ENCODE data around the gene ETS1. TPM values are rescaled to one million over a fixed set of nuclear protein-coding genes. Genes with fewer than 3 reads are reported as not detected.

Gene ETS1
- total RNA-seq, 1 experiment from 2014 or later: 53.8 TPM

- DNase-seq (ENCODE audit: low read depth in 1 of 2, low spot score in 2 of 2): no peak
- Histone ChIP-seq H3K9me3 (replicated peaks) (no peaks in the 10 kb centered on the region), H3K4me3 (no peak overlapping the region), H3K4me1 (replicated peaks) (no peaks in the 10 kb centered on the region), H3K27me3 (replicated peaks) (no peaks in the 10 kb centered on the region), H3K27ac (no peak overlapping the region), H3K36me3 (no peaks in the 10 kb centered on the region)
These were observed 37.2 kb upstream of the ETS1 start for GRCh38 chr11:128624269-128625175.

- no peaks in the 10 kb centered on the region for H3K4me1 ChIP-seq (replicated peaks)
- DNase-seq (ENCODE audit: low read depth in 1 of 2, low spot score in 2 of 2): no peak
- H3K27me3 ChIP-seq (replicated peaks): no peaks in the 10 kb centered on the region
- H3K4me3 ChIP-seq: no peak overlapping the region
- H3K27ac ChIP-seq: no peak overlapping the region
- no peaks in the 10 kb centered on the region for H3K9me3 ChIP-seq (replicated peaks)
- no peaks in the 10 kb centered on the region for H3K36me3 ChIP-seq
These were observed 35.7 kb upstream of the ETS1 start for GRCh38 chr11:128623091-128623490.

GRCh38 chr11:128621601-128622501 is 34.5 kb upstream of the ETS1 start:
- Histone ChIP-seq H3K27ac (no peak overlapping the region), H3K36me3 (no peaks in the 10 kb centered on the region), H3K4me3 (no peak overlapping the region), H3K4me1 (replicated peaks) (no peaks in the 10 kb centered on the region), H3K9me3 (replicated peaks) (no peaks in the 10 kb centered on the region), H3K27me3 (replicated peaks) (no peaks in the 10 kb centered on the region)
- no peak for DNase-seq (ENCODE audit: low read depth in 1 of 2, low spot score in 2 of 2)

GRCh38 chr11:128620309-128621100 is 33.1 kb upstream of the ETS1 start:
- no peaks in the 10 kb centered on the region for H3K9me3 ChIP-seq (replicated peaks)
- no peaks in the 10 kb centered on the region for H3K36me3 ChIP-seq
- no peak for DNase-seq (ENCODE audit: low read depth in 1 of 2, low spot score in 2 of 2)
- no peaks in the 10 kb centered on the region for H3K27me3 ChIP-seq (replicated peaks)
- no peak overlapping the region for H3K27ac ChIP-seq
- no peak overlapping the region for H3K4me3 ChIP-seq
- no peaks in the 10 kb centered on the region for H3K4me1 ChIP-seq (replicated peaks)

DNA sequence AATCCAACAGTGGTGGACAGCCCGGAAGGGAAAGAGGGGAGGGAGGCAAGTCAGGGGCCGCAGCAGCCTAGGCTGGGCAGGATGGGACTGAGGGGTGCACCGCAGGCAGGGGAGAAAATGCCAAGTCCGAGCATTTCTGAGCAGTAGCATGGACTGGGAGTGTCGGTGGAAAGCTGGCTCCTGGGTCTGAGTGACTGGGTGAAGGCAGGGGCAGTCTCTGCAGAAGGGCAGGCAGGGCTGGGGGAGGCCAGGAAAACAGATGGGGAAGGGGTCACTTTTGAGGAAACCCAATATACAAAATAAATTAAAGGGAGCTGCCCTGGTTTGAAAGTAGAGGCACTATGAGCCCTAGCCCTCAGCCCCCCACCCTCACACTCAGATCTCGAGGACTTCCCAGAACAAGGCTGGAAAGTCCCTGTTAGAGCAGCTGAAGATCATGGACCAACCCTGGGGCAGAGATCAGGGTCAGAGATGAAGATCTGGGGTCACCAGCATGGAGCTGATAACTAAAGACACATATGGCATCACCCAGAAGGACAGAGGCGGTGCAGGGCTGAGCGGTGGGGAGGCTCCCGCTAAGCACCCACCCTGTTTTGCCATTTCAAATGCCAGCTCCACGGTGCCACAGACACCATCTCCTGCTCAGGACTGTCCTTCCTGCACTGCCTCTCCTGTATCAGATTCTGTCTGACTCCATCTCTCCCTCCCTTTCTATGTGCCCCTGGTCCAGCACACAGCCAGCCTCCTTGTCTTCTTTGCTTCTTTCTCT is 32.4 kb upstream of the ETS1 start:
- H3K4me1 ChIP-seq (replicated peaks): no peaks in the 10 kb centered on the region
- H3K27ac ChIP-seq: no peak overlapping the region
- H3K27me3 ChIP-seq (replicated peaks): no peaks in the 10 kb centered on the region
- H3K4me3 ChIP-seq: no peak overlapping the region
- H3K36me3 ChIP-seq: no peaks in the 10 kb centered on the region
- no peak for DNase-seq (ENCODE audit: low read depth in 1 of 2, low spot score in 2 of 2)
- H3K9me3 ChIP-seq (replicated peaks): no peaks in the 10 kb centered on the region

- Histone ChIP-seq H3K27me3 (replicated peaks) (no peaks in the 10 kb centered on the region), H3K9me3 (replicated peaks) (no peaks in the 10 kb centered on the region), H3K27ac (no peak overlapping the region), H3K36me3 (no peaks in the 10 kb centered on the region), H3K4me1 (replicated peaks) (no peaks in the 10 kb centered on the region), H3K4me3 (no peak overlapping the region)
- DNase-seq (ENCODE audit: low read depth in 1 of 2, low spot score in 2 of 2): no peak
These were observed 31.6 kb upstream of the ETS1 start for GRCh38 chr11:128619007-128619406.

- Histone ChIP-seq H3K4me3 (no peak overlapping the region), H3K9me3 (replicated peaks) (no peaks in the 10 kb centered on the region)
- DNase-seq (ENCODE audit: low read depth in 1 of 2, low spot score in 2 of 2): no peak
These were observed 31.2 kb upstream of the ETS1 start for GRCh38 chr11:128618603-128619002.

GRCh38 chr11:128616161-128616560 is 28.8 kb upstream of the ETS1 start:
- Histone ChIP-seq H3K27ac (no peak overlapping the region), H3K27me3 (replicated peaks) (no peaks in the 10 kb centered on the region), H3K36me3 (no peaks in the 10 kb centered on the region), H3K4me3 (no peak overlapping the region), H3K4me1 (replicated peaks) (no peaks in the 10 kb centered on the region), H3K9me3 (replicated peaks) (no peaks in the 10 kb centered on the region)
- no peak for DNase-seq (ENCODE audit: low read depth in 1 of 2, low spot score in 2 of 2)

More at GRCh38 chr11:128618603-128619002, 31.2 kb upstream of the ETS1 start:
- H3K4me1 ChIP-seq (replicated peaks): no peaks in the 10 kb centered on the region
- no peaks in the 10 kb centered on the region for H3K36me3 ChIP-seq
- no peak overlapping the region for H3K27ac ChIP-seq
- H3K27me3 ChIP-seq (replicated peaks): no peaks in the 10 kb centered on the region

- no peaks in the 10 kb centered on the region for H3K9me3 ChIP-seq (replicated peaks)
- no peak for DNase-seq (ENCODE audit: low read depth in 1 of 2, low spot score in 2 of 2)
- H3K27ac ChIP-seq: no peak overlapping the region
- no peaks in the 10 kb centered on the region for H3K36me3 ChIP-seq
- no peak overlapping the region for H3K4me3 ChIP-seq
- H3K4me1 ChIP-seq (replicated peaks): no peaks in the 10 kb centered on the region
- no peaks in the 10 kb centered on the region for H3K27me3 ChIP-seq (replicated peaks)
These were observed 28.3 kb upstream of the ETS1 start for GRCh38 chr11:128615612-128616011.

DNA sequence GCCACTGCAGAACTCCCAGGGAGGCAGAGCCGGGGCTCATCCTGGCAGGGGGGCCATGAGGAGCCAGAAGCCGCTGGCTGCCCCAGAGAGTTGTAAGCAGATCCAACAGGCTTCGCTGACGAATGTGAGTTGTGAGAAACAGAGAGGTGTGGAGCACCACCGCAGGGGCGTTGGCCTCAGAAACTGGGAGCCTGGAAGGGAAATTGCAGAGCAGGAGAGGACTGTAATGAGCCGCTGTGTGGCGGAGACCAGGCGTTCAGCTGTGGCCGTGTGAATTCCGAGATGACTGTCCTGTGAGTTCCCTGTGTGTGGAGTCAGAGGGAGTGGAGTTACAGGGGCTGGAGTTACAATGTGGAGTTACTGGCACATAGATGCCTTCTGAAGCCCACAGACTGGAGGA is 27.7 kb upstream of the ETS1 start:
- Histone ChIP-seq H3K36me3 (no peaks in the 10 kb centered on the region), H3K4me3 (no peak overlapping the region), H3K9me3 (replicated peaks) (no peaks in the 10 kb centered on the region), H3K27me3 (replicated peaks) (no peaks in the 10 kb centered on the region), H3K4me1 (replicated peaks) (no peaks in the 10 kb centered on the region), H3K27ac (no peak overlapping the region)
- DNase-seq (ENCODE audit: low read depth in 1 of 2, low spot score in 2 of 2): no peak

GRCh38 chr11:128614026-128614425 is 26.7 kb upstream of the ETS1 start:
- Histone ChIP-seq H3K4me3 (no peak overlapping the region), H3K9me3 (replicated peaks) (no peaks in the 10 kb centered on the region), H3K36me3 (no peaks in the 10 kb centered on the region), H3K27me3 (replicated peaks) (no peaks in the 10 kb centered on the region), H3K4me1 (replicated peaks) (no peaks in the 10 kb centered on the region), H3K27ac (no peak overlapping the region)
- DNase-seq (ENCODE audit: low read depth in 1 of 2, low spot score in 2 of 2): no peak

GRCh38 chr11:128613300-128613995 is 26.1 kb upstream of the ETS1 start:
- no peak overlapping the region for H3K4me3 ChIP-seq
- H3K36me3 ChIP-seq: no peaks in the 10 kb centered on the region
- H3K4me1 ChIP-seq (replicated peaks): no peaks in the 10 kb centered on the region
- no peak overlapping the region for H3K27ac ChIP-seq
- no peaks in the 10 kb centered on the region for H3K9me3 ChIP-seq (replicated peaks)
- no peak for DNase-seq (ENCODE audit: low read depth in 1 of 2, low spot score in 2 of 2)
- no peaks in the 10 kb centered on the region for H3K27me3 ChIP-seq (replicated peaks)

Measured in SJSA1 (cell line).